NCI-H1436 (cell line): ENCODE measurements around the gene EDN1.

Experiments used
- DNase-seq: peaks from one replicate; lab custom pipeline; 2025; lab: John Stamatoyannopoulos, UW

The EDN1 gene

GRCh38 chr6:12270551-12271230 is 19.5 kb upstream of the EDN1 start:
- DNase-seq = no peak

GRCh38 chr6:12271594-12271993 is 18.6 kb upstream of the EDN1 start:
- DNase-seq = no peak

DNA sequence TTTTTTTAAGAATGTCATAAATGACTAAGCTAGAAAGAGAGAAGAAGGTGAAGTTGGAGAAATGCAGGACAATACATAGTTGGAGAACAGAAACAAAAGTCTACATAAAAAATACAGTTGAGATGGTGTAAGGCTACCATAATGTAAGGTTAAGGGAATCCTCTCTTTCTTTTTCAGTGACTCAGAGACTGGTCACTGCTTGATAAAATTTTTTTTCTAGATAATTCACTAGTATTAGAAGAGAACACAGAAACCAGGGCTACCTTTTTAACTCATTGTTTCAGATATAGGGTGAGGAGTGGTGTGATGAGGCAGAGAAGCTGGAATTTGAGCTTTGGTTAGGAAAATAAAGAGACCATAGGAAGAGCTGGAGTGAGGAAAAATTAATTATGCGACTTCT is 18.2 kb upstream of the EDN1 start:
- no peak for DNase-seq

DNA sequence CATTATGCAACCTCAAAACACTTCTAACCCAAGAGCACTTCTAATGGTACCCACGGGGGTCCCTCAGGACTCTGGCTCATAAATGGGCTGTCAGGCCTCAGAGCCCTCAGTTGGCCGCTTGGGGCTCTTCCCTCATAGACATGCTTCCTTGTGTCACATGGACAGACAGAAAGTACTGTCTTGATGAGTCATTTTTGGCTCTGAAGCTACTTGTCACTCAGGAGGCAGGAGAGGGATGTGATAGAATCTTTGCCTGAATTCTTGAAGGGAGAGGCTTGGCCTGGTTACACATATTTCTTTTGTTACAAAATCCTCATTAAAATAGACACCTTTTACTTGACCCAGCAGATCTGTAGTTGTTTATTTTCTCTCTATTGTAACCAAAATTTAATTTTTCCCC is 15.1 kb upstream of the EDN1 start:
- no peak for DNase-seq

DNA sequence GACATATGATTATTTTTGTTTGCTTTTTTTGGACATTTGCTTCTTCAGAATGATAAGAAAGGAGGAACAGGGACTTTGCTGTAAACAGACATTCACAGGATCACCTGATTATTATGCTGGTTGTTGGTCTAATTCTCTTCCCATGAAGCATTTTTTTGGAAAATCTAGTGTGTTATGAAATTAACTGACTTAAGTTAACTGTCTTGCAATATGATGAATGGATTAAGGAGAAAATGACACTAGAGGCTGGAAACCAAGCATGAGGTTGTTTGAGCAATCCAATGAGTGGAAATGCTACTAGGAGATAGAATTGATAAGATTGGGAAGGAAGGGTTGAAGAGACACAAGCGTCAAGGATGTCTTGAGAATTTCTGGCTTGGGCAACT is 13.2 kb upstream of the EDN1 start:
- no peak for DNase-seq

- no peak for DNase-seq
Observed at GRCh38 chr6:12277386-12277785, 12.8 kb upstream of the EDN1 start.

DNA sequence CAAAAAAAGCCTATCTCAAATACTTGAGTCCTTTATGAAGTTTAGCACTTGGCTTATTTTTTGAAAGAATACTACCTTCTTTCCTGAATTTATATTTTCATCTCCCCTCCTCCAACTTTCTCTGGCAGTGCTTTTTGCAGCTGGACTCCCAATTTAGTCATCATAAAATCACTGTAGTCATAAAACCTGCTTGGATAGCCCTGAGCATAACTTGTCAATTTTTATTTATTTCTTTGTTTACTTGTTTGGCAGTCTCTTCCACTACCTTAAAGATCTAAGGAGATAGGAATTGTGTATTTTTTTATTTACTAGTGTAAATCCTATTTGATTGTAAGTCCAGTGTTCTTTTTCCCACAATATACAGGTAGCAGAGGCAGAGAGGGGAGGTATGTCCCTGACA is 11.2 kb upstream of the EDN1 start:
- DNase-seq = no peak

DNA sequence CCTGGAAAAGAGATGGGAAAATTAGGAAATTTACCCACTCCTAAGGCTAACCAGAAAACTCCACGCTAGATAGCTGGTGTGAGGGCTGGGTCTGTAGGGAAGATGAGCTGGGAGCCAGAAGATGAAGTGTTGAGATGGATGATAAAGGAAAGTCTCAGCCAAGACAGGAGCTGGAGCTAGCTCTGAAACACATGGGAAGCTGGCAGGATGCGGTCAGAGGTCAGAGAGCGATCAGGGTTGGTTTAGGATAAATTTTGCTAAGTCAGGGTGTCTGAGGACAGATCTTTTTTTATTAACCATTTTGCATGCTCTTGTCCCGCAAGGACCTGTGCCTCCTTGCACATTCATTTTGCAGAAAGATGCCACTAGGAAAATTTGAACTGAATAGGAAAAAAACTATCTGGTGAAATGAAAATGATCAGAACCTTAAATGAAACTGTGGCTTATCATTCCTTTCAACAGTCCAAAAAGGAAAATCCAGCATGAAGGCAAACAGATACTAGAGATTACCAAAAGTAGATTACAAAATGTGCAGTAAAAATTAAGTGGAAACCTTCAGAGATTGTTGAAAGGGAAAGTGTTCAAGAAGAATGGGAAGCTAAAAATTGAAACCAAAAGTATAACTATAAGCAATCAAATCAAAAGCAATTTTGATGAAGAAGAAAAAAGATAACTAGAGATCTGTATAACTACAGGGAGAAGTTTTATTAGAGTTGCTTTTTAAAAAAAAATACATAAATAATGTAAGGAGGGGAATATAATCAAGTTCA is 10.7 kb upstream of the EDN1 start:
- DNase-seq = no peak

DNA sequence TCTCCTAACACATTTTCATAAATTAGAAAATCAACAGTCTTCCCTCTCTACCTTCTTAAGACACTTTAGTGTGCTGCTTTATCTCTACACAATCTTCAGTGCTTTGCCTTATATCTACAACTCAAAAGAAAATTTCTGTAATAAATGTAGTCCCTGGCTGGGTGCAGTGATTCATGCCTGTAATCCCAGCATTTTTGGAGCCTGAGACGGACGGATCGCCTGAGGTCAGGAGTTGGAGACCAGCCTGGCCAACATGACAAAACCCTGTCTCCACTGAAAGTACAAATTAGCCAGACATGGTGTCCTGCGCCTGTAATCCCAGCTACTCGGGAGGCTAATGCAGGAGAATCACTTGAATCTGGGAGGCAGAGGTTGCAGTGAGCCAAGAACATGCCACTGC is 9.7 kb upstream of the EDN1 start:
- DNase-seq = no peak

DNA sequence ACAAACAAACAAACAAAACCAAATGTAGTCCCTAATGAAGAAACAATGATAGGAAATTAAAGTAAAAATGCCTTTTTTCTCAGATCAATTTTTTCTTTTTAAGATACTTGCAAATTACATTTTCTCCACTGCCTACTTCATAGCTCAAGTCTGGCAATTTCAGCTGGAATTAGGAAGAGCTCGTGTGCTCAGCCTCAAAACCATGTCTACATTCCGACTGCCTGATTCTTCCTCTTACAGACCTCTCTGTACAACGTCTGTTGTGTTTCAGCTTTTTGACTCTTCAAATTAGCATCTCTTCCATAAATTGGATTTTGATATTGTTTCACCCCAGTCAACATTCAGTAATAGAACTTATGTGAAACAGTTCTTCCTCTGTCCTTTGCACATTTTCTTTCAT is 9.3 kb upstream of the EDN1 start:
- no peak for DNase-seq

GRCh38 chr6:12283904-12284303 is 6.3 kb upstream of the EDN1 start:
- DNase-seq = no peak

DNA sequence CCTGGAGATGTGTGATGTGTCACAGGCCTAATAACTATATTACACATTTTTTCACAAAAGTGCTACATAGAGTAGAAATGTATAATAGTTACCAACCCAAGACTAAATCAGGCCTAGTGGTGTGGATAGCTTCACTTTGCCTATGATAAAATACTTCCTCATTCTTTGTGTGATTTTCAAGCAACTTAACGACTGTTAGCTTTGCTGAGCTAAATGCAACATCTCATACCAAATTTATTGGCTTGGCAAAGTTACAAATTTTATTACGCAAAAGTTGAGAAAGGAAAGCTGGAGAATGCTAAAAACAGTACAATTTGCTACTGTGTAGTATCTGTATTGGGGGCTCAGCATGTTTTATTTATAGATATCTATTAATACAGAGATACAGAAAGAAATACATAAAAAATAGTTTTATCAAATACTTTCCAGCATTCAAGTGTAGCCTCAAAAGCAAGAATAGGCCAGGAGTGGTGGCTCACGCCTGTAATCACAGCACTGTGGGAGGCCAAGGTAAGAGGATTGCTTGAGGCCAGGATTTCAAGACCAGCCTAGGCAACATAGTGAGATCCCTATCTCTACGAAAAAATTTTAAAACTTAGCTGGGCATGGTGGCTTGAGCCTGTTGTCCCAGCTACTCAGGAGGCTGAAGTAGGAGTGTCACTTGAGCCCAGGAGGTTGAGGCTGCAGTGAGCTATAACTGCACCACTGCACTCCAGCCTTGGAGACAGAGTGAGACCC is 3.6 kb upstream of the EDN1 start:
- no peak for DNase-seq

- no peak for DNase-seq
Observed at GRCh38 chr6:12288211-12288618, 1.9 kb upstream of the EDN1 start.

GRCh38 chr6:12288914-12289313 is 1.2 kb upstream of the EDN1 start:
- no peak for DNase-seq

- DNase-seq = peak; percentile 9
Observed at GRCh38 chr6:12289365-12289919, 719 bp upstream of the EDN1 start.

DNA sequence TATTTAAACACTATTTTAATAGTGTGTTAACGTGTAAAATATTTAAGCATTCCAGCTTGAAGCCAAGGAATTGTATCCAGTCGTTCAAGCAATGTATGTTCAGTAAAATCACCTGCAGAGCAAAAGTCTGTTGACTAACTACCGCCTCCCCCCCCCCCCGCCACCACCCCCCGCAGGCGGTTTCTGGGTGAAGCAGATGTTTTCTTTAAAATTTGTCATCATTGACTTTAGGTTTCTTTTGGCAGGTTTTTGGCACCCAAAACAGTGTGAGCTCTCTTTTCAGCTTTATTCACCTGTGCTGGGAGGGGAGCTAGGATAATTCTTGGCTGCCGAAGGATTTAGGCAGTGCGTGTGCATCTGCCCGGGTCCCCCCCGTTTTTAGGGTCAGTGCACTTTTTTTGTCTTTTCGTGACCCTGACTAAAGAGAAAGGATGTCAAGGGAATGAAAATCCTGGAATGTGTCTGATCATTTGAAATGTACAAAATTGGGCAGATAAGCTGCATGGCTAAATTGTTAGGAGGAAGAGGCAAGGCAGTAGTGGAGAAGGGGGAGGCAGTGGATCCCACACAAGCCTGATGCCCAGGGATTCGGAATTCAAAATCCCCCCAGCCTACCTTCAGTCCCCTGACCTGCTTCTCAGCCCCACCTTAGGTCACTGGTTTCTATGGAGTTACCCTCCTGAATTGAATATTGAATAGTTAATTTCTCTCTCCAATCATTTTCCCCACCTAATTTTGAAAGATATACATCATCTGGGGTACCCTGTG is 1.1 kb downstream of the EDN1 start:
- no peak for DNase-seq

DNA sequence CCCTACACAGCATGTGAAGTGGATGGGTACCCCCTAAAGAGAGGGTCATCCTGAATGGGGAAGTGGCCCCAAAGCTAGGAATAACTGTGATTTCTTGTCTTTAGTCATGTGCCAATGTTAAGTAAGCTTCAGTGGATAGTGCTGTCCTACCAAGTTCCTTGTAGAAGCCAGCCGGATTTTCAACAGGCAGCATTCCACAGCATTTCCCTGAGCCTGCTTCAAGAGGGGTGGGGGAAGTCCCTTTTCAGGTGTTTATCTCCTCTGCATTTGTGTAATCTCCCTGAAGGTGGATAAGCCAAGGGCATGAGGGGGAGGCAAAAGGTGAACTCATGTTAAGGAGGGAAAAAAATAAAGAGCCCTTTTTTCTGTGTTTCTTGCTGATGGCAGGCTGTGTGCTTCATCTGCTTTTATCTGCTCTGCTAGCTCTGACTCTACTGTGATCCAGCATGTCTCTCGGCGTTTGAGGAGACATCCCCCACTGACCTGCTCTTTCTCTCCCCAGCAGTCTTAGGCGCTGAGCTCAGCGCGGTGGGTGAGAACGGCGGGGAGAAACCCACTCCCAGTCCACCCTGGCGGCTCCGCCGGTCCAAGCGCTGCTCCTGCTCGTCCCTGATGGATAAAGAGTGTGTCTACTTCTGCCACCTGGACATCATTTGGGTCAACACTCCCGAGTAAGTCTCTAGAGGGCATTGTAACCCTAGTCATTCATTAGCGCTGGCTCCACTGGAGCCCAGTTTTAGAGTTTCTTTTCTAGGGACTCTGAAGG is 1.9 kb downstream of the EDN1 start:
- no peak for DNase-seq

- no peak for DNase-seq
Observed at GRCh38 chr6:12293235-12293930, 3.2 kb downstream of the EDN1 start.

GRCh38 chr6:12293931-12294807 is 4.0 kb downstream of the EDN1 start:
- no peak for DNase-seq
